Renal cortical epithelial cell (primary cell): Measurements from ENCODE around the gene ZDHHC11. TPM values are rescaled to one million over a fixed set of nuclear protein-coding genes. Genes with fewer than 3 reads are reported as not detected.
"Not testable (repeated sequence)": the region's sequence is repeated elsewhere in the genome, so short reads cannot be mapped to it uniquely, and the experiment has no call there.

Experiments used
- DNase-seq: peaks from one replicate; pipeline ENCODE4 v3.0.0-alpha.2; 2011; ENCODE audit warnings: low read depth
- total RNA-seq: library from RNA; depleted of rRNA; stranded (reverse); fragments of >200 nt; gene quantifications from 2 replicates; pipeline ENCODE4 v1.2.3, GENCODE V29; 2014

ZDHHC11 gene
- total RNA-seq, 1 donor from 2014 or later = 2.3 TPM

- DNase-seq = no peak
These were observed 73.7 kb downstream of the ZDHHC11 start for GRCh38 chr5:776862-777711.

GRCh38 chr5:775961-776861 lies 74.6 kb downstream of the ZDHHC11 start:
- DNase-seq = no peak

GRCh38 chr5:775595-775960 lies 75.2 kb downstream of the ZDHHC11 start:
- DNase-seq = not testable (repeated sequence)

GRCh38 chr5:774854-775505 lies 75.8 kb downstream of the ZDHHC11 start:
- not testable (repeated sequence) for DNase-seq

GRCh38 chr5:774304-774703 lies 76.5 kb downstream of the ZDHHC11 start:
- DNase-seq = not testable (repeated sequence)

GRCh38 chr5:773517-774264 lies 77.1 kb downstream of the ZDHHC11 start:
- no peak for DNase-seq

- not testable (repeated sequence) for DNase-seq
These were observed 77.9 kb downstream of the ZDHHC11 start for GRCh38 chr5:772931-773330.

GRCh38 chr5:772547-772890 lies 78.3 kb downstream of the ZDHHC11 start:
- not testable (repeated sequence) for DNase-seq

- DNase-seq = not testable (repeated sequence)
These were observed 78.8 kb downstream of the ZDHHC11 start for GRCh38 chr5:771841-772546.

GRCh38 chr5:771087-771781 lies 79.6 kb downstream of the ZDHHC11 start:
- not testable (repeated sequence) for DNase-seq

GRCh38 chr5:770585-770984 lies 80.2 kb downstream of the ZDHHC11 start:
- DNase-seq = not testable (repeated sequence)

GRCh38 chr5:769485-770145 lies 81.2 kb downstream of the ZDHHC11 start:
- DNase-seq = not testable (repeated sequence)

GRCh38 chr5:766666-767431 lies 83.9 kb downstream of the ZDHHC11 start:
- no peak for DNase-seq

GRCh38 chr5:765948-766631 lies 84.7 kb downstream of the ZDHHC11 start:
- DNase-seq = no peak

- DNase-seq = no peak
These were observed 86.6 kb downstream of the ZDHHC11 start for GRCh38 chr5:763998-764781.

GRCh38 chr5:763397-763796 lies 87.4 kb downstream of the ZDHHC11 start:
- DNase-seq = no peak

- not testable (repeated sequence) for DNase-seq
These were observed 87.8 kb downstream of the ZDHHC11 start for GRCh38 chr5:762996-763395.
